ENCODE data around the gene RMDN3. TPM values are rescaled to one million over a fixed set of nuclear protein-coding genes. Genes with fewer than 3 reads are reported as not detected.

The RMDN3 gene
- total RNA-seq, 1 donor from 2014 or later: 20.3 TPM

DNA sequence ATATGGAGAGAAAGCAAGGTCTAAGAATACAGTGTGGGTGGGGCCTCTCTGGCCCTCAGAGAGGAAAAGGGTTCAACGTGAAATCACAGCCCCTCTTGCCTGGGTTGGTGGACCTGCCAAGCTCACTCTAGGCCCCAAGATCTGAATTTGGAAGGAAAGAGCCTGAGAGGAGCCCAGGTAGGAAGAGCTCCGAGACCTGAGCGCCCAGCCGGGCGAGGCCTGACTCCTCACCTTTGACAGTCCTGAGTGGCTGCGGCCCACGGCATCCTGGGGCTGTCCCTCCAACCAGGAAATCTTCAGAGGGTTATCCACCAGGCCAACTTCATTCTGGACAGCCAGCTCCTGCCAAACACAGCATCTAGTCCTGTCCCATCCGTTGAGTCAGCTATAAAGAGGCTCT, 18.4 kb upstream of the RMDN3 start:
- Histone ChIP-seq H3K36me3 (peaks cover 75% of the 10 kb centered on the region), H3K9me3 (replicated peaks) (no peaks in the 10 kb centered on the region), H3K27me3 (ENCODE audit: low read depth) (no peaks in the 10 kb centered on the region), H3K4me1 (peaks cover 10% of the 10 kb centered on the region), H3K27ac (replicated peaks) (no peak overlapping the region), H3K4me3 (no peak overlapping the region)
- TF ChIP-seq, protein P1, sequence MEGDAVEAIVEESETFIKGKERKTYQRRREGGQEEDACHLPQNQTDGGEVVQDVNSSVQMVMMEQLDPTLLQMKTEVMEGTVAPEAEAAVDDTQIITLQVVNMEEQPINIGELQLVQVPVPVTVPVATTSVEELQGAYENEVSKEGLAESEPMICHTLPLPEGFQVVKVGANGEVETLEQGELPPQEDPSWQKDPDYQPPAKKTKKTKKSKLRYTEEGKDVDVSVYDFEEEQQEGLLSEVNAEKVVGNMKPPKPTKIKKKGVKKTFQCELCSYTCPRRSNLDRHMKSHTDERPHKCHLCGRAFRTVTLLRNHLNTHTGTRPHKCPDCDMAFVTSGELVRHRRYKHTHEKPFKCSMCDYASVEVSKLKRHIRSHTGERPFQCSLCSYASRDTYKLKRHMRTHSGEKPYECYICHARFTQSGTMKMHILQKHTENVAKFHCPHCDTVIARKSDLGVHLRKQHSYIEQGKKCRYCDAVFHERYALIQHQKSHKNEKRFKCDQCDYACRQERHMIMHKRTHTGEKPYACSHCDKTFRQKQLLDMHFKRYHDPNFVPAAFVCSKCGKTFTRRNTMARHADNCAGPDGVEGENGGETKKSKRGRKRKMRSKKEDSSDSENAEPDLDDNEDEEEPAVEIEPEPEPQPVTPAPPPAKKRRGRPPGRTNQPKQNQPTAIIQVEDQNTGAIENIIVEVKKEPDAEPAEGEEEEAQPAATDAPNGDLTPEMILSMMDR (IDR thresholded peaks at IDR 0.05; ENCODE audit: borderline replicate concordance): no peak
- no peak for DNase-seq
- intact Hi-C loops (cut with micrococcal nuclease): no loop called here

DNA sequence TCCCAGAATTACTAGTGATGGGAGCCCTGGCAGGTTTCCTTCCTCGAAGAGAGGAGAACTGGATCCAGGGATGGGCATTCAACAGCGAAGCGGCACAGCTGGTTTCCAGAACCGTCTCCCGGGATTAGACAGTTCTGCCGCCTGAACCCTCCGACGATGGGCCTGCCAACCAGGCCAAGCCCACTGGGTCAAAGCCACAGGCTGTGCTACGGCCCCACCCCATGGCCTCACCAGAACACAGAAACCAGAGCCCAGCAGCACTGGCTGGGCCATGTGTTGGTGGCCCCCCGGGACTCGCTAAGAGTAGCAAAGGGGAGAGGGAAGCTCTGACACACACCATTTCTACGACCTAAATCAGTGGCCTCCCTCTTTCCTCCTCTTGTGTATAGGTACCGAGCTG, 17.0 kb upstream of the RMDN3 start:
- DNase-seq: no peak
- peaks cover 69% of the 10 kb centered on the region for H3K36me3 ChIP-seq
- H3K9me3 ChIP-seq (replicated peaks): no peaks in the 10 kb centered on the region
- no peak overlapping the region for H3K27ac ChIP-seq (replicated peaks)
- no peaks in the 10 kb centered on the region for H3K27me3 ChIP-seq (ENCODE audit: low read depth)
- H3K4me1 ChIP-seq: peaks cover 10% of the 10 kb centered on the region
- no peak overlapping the region for H3K4me3 ChIP-seq
- TF ChIP-seq, protein P1 (IDR thresholded peaks at IDR 0.05; ENCODE audit: borderline replicate concordance): no peak
- intact Hi-C loops (cut with micrococcal nuclease): no loop called here

DNA sequence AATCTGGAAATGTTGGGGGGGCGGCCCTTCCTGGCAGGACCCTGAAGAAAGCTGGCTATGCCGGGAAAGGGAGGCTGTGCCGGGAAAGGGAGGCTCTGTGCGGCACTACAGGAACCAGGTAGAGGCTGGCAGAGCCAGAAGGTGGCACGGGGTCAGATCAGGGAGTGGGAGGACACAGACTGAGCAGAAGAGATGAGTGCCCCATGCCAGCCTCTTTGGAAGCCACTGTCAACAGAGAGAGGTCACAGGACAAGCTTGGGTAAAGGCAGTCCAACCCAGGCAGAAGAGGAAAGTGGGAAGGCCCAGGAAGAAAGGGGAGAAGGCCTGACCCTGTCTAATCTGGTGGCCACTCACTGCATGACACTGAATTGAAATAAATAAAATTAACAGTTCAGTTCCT, 16.2 kb upstream of the RMDN3 start:
- H3K27ac ChIP-seq (replicated peaks): no peak overlapping the region
- intact Hi-C loops (cut with micrococcal nuclease): no loop called here
- no peaks in the 10 kb centered on the region for H3K9me3 ChIP-seq (replicated peaks)
- TF ChIP-seq, protein P1 (IDR thresholded peaks at IDR 0.05; ENCODE audit: borderline replicate concordance): no peak
- DNase-seq: no peak
- H3K36me3 ChIP-seq: peaks cover 64% of the 10 kb centered on the region
- H3K27me3 ChIP-seq (ENCODE audit: low read depth): no peaks in the 10 kb centered on the region
- H3K4me1 ChIP-seq: peaks cover 10% of the 10 kb centered on the region
- no peak overlapping the region for H3K4me3 ChIP-seq

DNA sequence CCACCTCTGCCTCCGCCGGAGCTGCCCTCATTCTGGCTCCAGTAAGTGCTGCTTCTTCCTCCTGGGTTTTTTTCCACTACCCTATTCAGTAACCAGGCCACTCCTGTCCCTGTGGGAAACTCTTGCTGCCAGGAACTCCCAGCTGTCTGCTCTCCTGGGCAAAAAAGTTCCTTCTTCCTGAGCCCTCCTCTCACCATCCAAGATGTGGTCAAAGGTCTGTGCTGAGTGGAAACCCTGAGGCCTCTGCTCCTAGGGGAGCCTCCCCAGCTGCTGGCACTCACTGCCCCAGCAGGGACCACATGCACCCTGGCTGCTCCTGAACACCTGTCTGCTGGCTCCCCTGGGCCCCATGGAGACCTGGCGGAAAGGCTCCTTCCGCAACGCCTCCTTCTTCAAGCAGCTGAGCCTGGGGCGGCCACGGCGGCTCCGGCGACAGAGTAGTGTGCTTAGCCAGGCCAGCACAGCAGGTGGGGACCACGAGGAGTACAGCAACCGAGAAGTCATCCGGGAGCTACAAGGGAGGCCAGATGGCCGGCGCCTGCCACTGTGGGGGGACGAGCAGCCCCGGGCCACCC, 15.2 kb upstream of the RMDN3 start:
- H3K4me1 ChIP-seq: peaks cover 10% of the 10 kb centered on the region
- peaks cover 54% of the 10 kb centered on the region for H3K36me3 ChIP-seq
- no peak overlapping the region for H3K27ac ChIP-seq (replicated peaks)

DNA sequence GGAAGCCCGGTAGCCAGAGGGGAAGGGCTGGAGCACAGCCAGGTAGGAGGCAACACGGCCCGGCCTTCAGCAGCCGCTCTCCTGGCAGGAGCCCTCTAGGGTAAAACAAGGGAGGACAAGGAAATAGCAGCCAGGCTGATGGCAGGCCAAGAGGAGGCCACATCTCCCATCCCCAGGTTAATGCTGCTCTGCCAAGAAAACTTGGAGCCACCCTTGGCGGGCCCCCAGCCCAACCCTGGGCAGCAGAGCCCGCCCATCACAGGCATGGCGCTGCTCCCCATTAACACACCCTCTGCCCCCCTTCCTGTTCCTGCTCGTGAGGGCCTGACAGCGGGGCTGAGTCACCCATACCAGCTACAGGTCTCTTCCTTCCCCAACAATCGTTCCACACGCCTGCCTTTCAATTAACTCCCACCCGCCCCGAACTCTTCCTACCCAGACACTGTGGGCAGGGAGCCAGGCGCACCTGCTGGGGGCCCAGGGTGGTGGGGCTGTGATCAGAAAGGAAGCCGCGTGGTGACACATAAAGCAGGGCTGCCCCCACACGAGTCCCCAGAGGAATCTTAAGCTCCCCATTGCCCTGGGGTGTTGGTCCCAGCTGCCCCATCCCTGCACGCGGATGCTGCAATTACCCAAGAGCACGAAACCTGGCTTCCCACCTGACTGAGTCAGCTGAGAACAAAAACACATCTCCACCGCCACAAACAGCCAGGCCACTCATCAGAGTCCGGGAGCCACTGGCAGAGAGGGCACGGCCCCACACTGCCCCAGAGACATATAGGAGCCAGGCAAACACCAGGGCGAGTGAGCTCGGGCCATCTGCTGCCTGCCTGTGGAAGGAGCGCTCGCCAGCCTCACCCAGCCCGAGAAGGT, 14.5 kb upstream of the RMDN3 start, which contains the start of gene C15orf62:
Gene C15orf62, plus strand, starts transcription at position 707 of the 873 bp plus-strand sequence. CDS start 516 bp downstream, outside the sequence.
- DNase-seq: no peak
- H3K27me3 ChIP-seq (ENCODE audit: low read depth): no peaks in the 10 kb centered on the region
- peaks cover 17% of the 10 kb centered on the region for H3K4me1 ChIP-seq
- H3K36me3 ChIP-seq: peaks cover 47% of the 10 kb centered on the region
- peak within 1 kb of the TSS; percentile 36 for H3K27ac ChIP-seq (replicated peaks)
- intact Hi-C loops (cut with micrococcal nuclease): no loop called here
- no peak within 1 kb of the TSS for H3K4me3 ChIP-seq
- H3K9me3 ChIP-seq (replicated peaks): no peaks in the 10 kb centered on the region
- TF ChIP-seq, protein P1 (IDR thresholded peaks at IDR 0.05; ENCODE audit: borderline replicate concordance): no peak

More for the DNA sequence above, 15.2 kb upstream of the RMDN3 start:
- Histone ChIP-seq H3K27me3 (ENCODE audit: low read depth) (no peaks in the 10 kb centered on the region), H3K9me3 (replicated peaks) (no peaks in the 10 kb centered on the region), H3K4me3 (no peak overlapping the region)
- intact Hi-C loops (cut with micrococcal nuclease): no loop called here
- no peak for DNase-seq
- TF ChIP-seq, protein P1 (IDR thresholded peaks at IDR 0.05; ENCODE audit: borderline replicate concordance): no peak
